ENCODE results near the gene ACSS3. TPM values are rescaled to one million over a fixed set of nuclear protein-coding genes. Genes with fewer than 3 reads are reported as not detected.

ACSS3 gene
- total RNA-seq, 1 experiment from 2014 or later: 19.3 TPM

DNA sequence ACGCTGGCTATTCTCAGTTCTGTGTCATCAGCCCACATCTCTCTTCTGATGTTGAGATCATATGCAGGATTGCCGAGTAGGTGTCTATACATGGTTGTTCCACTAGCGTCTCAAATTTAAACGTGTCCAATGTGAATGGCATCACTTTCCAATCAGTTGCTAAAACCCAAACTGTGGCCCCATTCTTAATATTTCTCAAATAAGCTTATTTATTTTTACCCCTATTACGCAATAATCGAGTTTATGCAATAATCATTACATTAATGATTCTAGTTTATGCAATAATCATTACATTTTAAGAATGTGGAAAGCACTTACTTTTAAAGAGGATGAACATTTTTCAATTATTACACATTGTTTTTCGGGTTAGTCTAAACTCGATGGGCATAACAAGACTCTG is 47.8 kb downstream of the ACSS3 start:
- Histone ChIP-seq H3K9ac (ENCODE audit: extremely low read depth, insufficient read length, low read length) (no peak overlapping the region), H3K4ac (ENCODE audit: low read depth, low read length) (no peak overlapping the region), H3K9me3 (ENCODE audit: control insufficient read depth, low read depth, low read length) (no peaks in the 10 kb centered on the region), H2BK15ac (ENCODE audit: low read depth, low read length) (no peak overlapping the region), H2BK20ac (ENCODE audit: low read depth, low read length, poor library complexity, severe bottlenecking) (no peak overlapping the region), H3K4me2 (ENCODE audit: insufficient read depth, insufficient read length, low read length) (no peak overlapping the region), H3K27me3 (ENCODE audit: insufficient read depth, low read length) (no peaks in the 10 kb centered on the region), H4K5ac (ENCODE audit: insufficient read length, low read depth, low read length) (no peak overlapping the region), H3K18ac (ENCODE audit: insufficient read length, low read depth, low read length) (no peak overlapping the region), H2BK120ac (ENCODE audit: low read depth, low read length, poor library complexity, severe bottlenecking) (no peak overlapping the region), H2AK5ac (ENCODE audit: insufficient read length, low read length) (no peak overlapping the region), H3K23ac (ENCODE audit: insufficient read length, low read depth, low read length) (no peak overlapping the region), H4K20me1 (ENCODE audit: control insufficient read depth, insufficient read depth, insufficient read length) (no peaks in the 10 kb centered on the region), H4K91ac (ENCODE audit: insufficient read length, low read depth, low read length) (no peak overlapping the region), H2AFZ (ENCODE audit: low read length) (no peak overlapping the region), H3K79me2 (ENCODE audit: insufficient read depth, low read length) (peaks cover 2% of the 10 kb centered on the region; the same call in 1 of the 2 replicates), H2BK12ac (ENCODE audit: insufficient read length, low read depth, low read length) (no peak overlapping the region), H3K14ac (ENCODE audit: insufficient read depth, low read length) (no peak overlapping the region), H2BK5ac (ENCODE audit: insufficient read length, low read length) (no peak overlapping the region), H3K4me1 (ENCODE audit: insufficient read depth, low read length) (no peaks in the 10 kb centered on the region), H3T11ph (ENCODE audit: low read length) (no peak overlapping the region), H3K79me1 (ENCODE audit: insufficient read depth, low read depth, low read length, poor library complexity, severe bottlenecking) (no peaks in the 10 kb centered on the region), H4K8ac (replicated peaks; ENCODE audit: insufficient read length, low read depth, low read length) (no peak overlapping the region), H3K23me2 (ENCODE audit: insufficient read length, low read depth, low read length, poor library complexity, severe bottlenecking) (no peaks in the 10 kb centered on the region), H3K27ac (ENCODE audit: insufficient read length, low read depth, low read length) (no peak overlapping the region), H3K56ac (ENCODE audit: insufficient read length, low read depth, low read length) (no peak overlapping the region)
- Mint-ChIP-seq H3K27ac (no peak overlapping the region; a peak in 1 of 7 replicates), H3K4me1 (no peaks in the 10 kb centered on the region), H3K27me3 (ENCODE audit: low read depth) (no peaks in the 10 kb centered on the region), H3K4me3 (no peak overlapping the region), H3K9me3 (peaks cover 0 to 2% of the 10 kb centered on the region in 2 experiments; a peak in 3 of 5 replicates), H3K36me3 (ENCODE audit: insufficient read depth in 1 of 3, low read depth in 3 of 3) (peaks cover 11 to 32% (median 15%) of the 10 kb centered on the region in 3 experiments)
- DNase-seq: no peak
- TF ChIP-seq, protein P1, sequence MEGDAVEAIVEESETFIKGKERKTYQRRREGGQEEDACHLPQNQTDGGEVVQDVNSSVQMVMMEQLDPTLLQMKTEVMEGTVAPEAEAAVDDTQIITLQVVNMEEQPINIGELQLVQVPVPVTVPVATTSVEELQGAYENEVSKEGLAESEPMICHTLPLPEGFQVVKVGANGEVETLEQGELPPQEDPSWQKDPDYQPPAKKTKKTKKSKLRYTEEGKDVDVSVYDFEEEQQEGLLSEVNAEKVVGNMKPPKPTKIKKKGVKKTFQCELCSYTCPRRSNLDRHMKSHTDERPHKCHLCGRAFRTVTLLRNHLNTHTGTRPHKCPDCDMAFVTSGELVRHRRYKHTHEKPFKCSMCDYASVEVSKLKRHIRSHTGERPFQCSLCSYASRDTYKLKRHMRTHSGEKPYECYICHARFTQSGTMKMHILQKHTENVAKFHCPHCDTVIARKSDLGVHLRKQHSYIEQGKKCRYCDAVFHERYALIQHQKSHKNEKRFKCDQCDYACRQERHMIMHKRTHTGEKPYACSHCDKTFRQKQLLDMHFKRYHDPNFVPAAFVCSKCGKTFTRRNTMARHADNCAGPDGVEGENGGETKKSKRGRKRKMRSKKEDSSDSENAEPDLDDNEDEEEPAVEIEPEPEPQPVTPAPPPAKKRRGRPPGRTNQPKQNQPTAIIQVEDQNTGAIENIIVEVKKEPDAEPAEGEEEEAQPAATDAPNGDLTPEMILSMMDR (conservative IDR thresholded peaks at IDR 0.05): no peak
- 100% methylated on average over 2 of the region's 8 CpGs for WGBS (ENCODE audit: extremely low coverage, insufficient read length, low lambda C conversion rate)

All from H9 (cell line).